Ovary (tissue), 3 donors: ENCODE data around the gene NGDN.

Experiments used
- CTCF ChIP-seq, 3 donors: fragments of 450-650 bp in 2 of 3; fragments of 200-600 bp in 1 of 3; IDR thresholded peaks; one replicate each; pipeline versions ENCODE4 v1.5.1 to v1.8.0; 2016 to 2022; ENCODE audit warnings: antibody characterized with exemption in 3 of 3, mild to moderate bottlenecking in 1 of 3
- EP300 ChIP-seq: sonication (generic); formaldehyde crosslinking; IDR thresholded peaks from one replicate; pipeline ENCODE4 v1.6.1; 2017; ENCODE audit warnings: antibody characterized with exemption
- POLR2A ChIP-seq: fragments of 450-650 bp; IDR thresholded peaks from one replicate; pipeline ENCODE4 v1.6.1; 2017; ENCODE audit warnings: antibody characterized with exemption, mild to moderate bottlenecking, moderate library complexity
- donor health status: DM: no; HTN: no; CAD: no.

- TF ChIP-seq CTCF (IDR thresholded peaks at IDR 0.05) (no peak), EP300 (no peak), POLR2A (no peak)
Observed at GRCh38 chr14:23447361-23448350, 21.8 kb upstream of the NGDN start.
